HFF-Myc (cell line): ENCODE results near the gene SLC12A6.
A peak's percentile ranks its signal among the peaks of the same experiment; 100 is the strongest.

Experiments
- DNase-seq: peaks from one replicate; pipeline ENCODE4 v3.0.0-alpha.2; 2011; ENCODE audit warnings: low read depth; ENCODE audit errors: extremely low read depth
- H3K4me3 ChIP-seq: replicated peaks from 2 replicates; pipeline ENCODE4 v1.5.1; 2011; ENCODE audit warnings: low read depth, mild to moderate bottlenecking, control low read depth, low read length
- TF ChIP-seq, protein P1 (sequence below): IDR thresholded peaks from 2 replicates; pipeline ENCODE4 v1.5.1; 2012; ENCODE audit warnings: mild to moderate bottlenecking, low read depth, low read length, control low read depth; ENCODE audit errors: missing control alignments

Gene SLC12A6

DNA sequence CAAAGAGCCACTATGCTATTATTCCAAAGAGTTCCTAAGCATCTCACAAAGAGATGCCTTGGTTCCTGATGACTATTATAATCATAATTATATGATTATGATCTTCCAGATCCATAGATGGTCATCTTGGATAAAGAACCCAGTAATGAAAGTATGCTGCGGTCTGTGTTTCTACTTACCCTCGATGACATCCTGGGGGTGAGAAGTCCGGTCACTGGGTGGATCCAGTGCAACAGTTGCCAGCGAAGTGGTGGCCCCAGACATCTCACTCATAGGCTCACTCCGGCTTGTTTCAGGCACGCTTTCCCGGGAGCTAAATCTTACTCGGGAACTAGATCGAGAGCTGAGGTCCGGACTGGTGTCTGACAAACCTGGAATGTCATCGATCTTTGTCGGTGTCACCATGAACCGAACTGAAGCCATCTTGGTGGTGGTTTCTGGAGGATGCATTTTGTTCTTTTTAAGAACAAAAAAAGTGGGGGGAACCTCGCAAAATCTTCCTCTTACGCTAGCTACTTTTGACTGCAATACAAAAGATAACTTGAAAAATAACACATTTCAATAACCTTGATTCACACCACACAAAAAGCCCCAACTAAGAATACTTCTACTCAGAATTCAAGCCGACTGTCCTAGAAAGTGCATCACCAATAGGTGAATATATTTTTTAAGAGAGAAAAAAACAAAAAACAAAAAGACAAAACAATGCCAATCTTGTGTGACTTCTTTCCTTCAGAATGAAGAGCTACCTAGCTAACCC is 1.2 kb downstream of the SLC12A6 start:
- H3K4me3 ChIP-seq = peak overlapping the region; percentile 67
- TF ChIP-seq, protein P1, sequence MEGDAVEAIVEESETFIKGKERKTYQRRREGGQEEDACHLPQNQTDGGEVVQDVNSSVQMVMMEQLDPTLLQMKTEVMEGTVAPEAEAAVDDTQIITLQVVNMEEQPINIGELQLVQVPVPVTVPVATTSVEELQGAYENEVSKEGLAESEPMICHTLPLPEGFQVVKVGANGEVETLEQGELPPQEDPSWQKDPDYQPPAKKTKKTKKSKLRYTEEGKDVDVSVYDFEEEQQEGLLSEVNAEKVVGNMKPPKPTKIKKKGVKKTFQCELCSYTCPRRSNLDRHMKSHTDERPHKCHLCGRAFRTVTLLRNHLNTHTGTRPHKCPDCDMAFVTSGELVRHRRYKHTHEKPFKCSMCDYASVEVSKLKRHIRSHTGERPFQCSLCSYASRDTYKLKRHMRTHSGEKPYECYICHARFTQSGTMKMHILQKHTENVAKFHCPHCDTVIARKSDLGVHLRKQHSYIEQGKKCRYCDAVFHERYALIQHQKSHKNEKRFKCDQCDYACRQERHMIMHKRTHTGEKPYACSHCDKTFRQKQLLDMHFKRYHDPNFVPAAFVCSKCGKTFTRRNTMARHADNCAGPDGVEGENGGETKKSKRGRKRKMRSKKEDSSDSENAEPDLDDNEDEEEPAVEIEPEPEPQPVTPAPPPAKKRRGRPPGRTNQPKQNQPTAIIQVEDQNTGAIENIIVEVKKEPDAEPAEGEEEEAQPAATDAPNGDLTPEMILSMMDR = no peak
- no peak for DNase-seq

- DNase-seq = no peak
- H3K4me3 ChIP-seq = no peak overlapping the region
- TF ChIP-seq, protein P1 = no peak
Observed at GRCh38 chr15:34335176-34336032, 2.2 kb downstream of the SLC12A6 start.

DNA sequence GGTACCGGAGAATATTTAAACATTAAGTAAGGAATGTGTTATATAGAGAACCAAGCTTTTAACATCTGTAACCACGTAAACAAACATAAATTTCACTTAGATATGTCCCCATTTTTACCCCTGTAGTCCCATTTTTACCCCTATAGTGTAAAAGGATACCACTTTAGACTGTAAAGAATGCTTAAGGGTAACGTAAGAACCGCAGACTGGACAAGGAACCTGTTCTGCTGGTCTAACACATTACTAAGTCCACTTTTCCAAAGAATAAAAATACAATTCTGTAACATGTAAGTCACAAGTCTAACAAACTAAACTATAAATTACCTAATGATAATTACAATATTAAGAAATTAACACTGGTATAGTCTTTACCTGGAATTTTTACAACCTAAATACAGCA is 2.9 kb downstream of the SLC12A6 start:
- H3K4me3 ChIP-seq = no peak overlapping the region
- TF ChIP-seq, protein P1 = no peak
- DNase-seq = no peak

DNA sequence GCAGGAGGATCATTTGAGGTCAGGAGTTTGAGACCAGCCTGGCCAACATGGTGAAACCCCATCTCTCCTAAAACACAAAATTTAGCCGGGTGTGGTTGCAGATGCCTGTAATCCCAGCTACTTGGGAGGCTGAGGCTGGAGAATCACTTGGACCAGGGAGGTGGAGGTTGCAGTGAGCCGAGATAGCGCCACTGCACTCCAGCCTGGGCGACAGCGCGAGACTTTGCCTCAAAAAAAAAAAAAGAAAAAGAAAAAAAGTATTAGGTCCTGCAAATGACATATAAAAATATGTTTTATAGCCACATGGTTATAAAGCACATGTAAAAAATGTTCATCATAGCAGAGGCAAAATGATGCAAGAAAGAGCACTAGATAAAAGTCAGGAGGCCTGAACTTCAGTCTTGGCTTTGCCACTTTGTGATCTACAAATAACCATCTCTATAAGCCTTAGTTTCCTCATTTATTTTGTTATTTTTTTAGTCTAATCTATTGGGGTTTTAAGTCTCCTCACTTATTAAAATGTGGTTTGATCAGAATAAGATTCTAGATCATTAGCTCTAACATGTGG is 4.9 kb downstream of the SLC12A6 start:
- no peak for DNase-seq
- H3K4me3 ChIP-seq = no peak overlapping the region
- TF ChIP-seq, protein P1 = no peak

DNA sequence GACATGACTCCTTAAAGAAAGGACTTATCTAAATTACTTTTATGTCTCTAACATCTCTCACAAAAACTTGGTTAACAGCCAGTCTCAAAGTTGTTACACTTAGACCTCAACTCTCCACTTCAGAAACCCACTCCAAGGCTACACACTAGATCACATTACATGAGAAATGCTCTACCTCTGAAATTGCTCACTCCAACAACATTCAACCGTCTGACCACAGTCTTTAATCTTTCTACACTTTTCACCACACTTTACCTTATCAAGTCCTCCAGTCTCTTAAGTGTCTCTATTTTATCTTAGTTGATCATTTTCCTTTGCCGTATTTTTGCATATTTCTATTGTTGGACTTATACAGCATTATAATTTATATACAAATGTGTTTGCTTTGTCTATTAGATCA is 5.8 kb downstream of the SLC12A6 start:
- H3K4me3 ChIP-seq = no peak overlapping the region
- TF ChIP-seq, protein P1 = no peak
- DNase-seq = no peak

- H3K4me3 ChIP-seq = no peak overlapping the region
- TF ChIP-seq, protein P1 = no peak
- no peak for DNase-seq
Observed at GRCh38 chr15:34330279-34330678, 7.3 kb downstream of the SLC12A6 start.
